Measurements from ENCODE around the gene NLRC5.
"Not testable (repeated sequence)": the region's sequence is repeated elsewhere in the genome, so short reads cannot be mapped to it uniquely, and the experiment has no call there.

The NLRC5 gene

GRCh38 chr16:57053206-57053605, 63.8 kb downstream of the NLRC5 start:
- no peak for DNase-seq (ENCODE audit: low read depth)

- DNase-seq (ENCODE audit: low read depth), result no peak
These were observed 65.0 kb downstream of the NLRC5 start for GRCh38 chr16:57054338-57054737.

- DNase-seq (ENCODE audit: low read depth), result no peak
These were observed 65.4 kb downstream of the NLRC5 start for GRCh38 chr16:57054771-57055170.

GRCh38 chr16:57055671-57056070, 66.3 kb downstream of the NLRC5 start:
- no peak for DNase-seq (ENCODE audit: low read depth)

GRCh38 chr16:57058291-57058861, 69.0 kb downstream of the NLRC5 start:
- no peak for DNase-seq (ENCODE audit: low read depth)

GRCh38 chr16:57060323-57061083, 71.1 kb downstream of the NLRC5 start:
- DNase-seq (ENCODE audit: low read depth), result no peak

GRCh38 chr16:57061084-57061905, 71.9 kb downstream of the NLRC5 start:
- DNase-seq (ENCODE audit: low read depth), result no peak

GRCh38 chr16:57062329-57062728, 73.0 kb downstream of the NLRC5 start:
- no peak for DNase-seq (ENCODE audit: low read depth)

GRCh38 chr16:57063189-57063588, 73.8 kb downstream of the NLRC5 start:
- not testable (repeated sequence) for DNase-seq (ENCODE audit: low read depth)

- DNase-seq (ENCODE audit: low read depth), result no peak
These were observed 75.6 kb downstream of the NLRC5 start for GRCh38 chr16:57064995-57065394.

GRCh38 chr16:57066625-57067024, 77.3 kb downstream of the NLRC5 start:
- DNase-seq (ENCODE audit: low read depth), result no peak

- DNase-seq (ENCODE audit: low read depth), result no peak
These were observed 78.0 kb downstream of the NLRC5 start for GRCh38 chr16:57067347-57067746.

GRCh38 chr16:57069053-57069452, 79.7 kb downstream of the NLRC5 start:
- no peak for DNase-seq (ENCODE audit: low read depth)

- no peak for DNase-seq (ENCODE audit: low read depth)
These were observed 80.4 kb downstream of the NLRC5 start for GRCh38 chr16:57069635-57070370.

- DNase-seq (ENCODE audit: low read depth), result no peak
These were observed 81.1 kb downstream of the NLRC5 start for GRCh38 chr16:57070424-57070823.

GRCh38 chr16:57071081-57071732, 81.8 kb downstream of the NLRC5 start:
- DNase-seq (ENCODE audit: low read depth), result not testable (repeated sequence)

- no peak for DNase-seq (ENCODE audit: low read depth)
These were observed 82.7 kb downstream of the NLRC5 start for GRCh38 chr16:57071831-57072582.

- DNase-seq (ENCODE audit: low read depth), result no peak
These were observed 83.4 kb downstream of the NLRC5 start for GRCh38 chr16:57072616-57073275.

- DNase-seq (ENCODE audit: low read depth), result no peak
These were observed 88.4 kb downstream of the NLRC5 start for GRCh38 chr16:57077714-57078113.

- no peak for DNase-seq (ENCODE audit: low read depth)
These were observed 92.4 kb downstream of the NLRC5 start for GRCh38 chr16:57081744-57082143.
